Astrocyte (in vitro differentiated cells and primary cell): ENCODE results near the gene PRRC2B.

Experiments
- EZH2 ChIP-seq: IDR thresholded peaks from 2 replicates; pipeline ENCODE4 v1.6.1; 2012; ENCODE audit warnings: mild to moderate bottlenecking, low read length, inconsistent platforms; ENCODE audit not compliant: insufficient read depth
- TF ChIP-seq, protein P1 (sequence below): IDR thresholded peaks from 2 replicates; pipeline ENCODE4 v1.5.1; 2011; ENCODE audit warnings: low read depth, mild to moderate bottlenecking, inconsistent platforms, low read length, moderate library complexity; ENCODE audit not compliant: insufficient read depth

GRCh38 chr9:131464354-131465000 lies 70.6 kb downstream of the PRRC2B start:
- TF ChIP-seq, protein P1, sequence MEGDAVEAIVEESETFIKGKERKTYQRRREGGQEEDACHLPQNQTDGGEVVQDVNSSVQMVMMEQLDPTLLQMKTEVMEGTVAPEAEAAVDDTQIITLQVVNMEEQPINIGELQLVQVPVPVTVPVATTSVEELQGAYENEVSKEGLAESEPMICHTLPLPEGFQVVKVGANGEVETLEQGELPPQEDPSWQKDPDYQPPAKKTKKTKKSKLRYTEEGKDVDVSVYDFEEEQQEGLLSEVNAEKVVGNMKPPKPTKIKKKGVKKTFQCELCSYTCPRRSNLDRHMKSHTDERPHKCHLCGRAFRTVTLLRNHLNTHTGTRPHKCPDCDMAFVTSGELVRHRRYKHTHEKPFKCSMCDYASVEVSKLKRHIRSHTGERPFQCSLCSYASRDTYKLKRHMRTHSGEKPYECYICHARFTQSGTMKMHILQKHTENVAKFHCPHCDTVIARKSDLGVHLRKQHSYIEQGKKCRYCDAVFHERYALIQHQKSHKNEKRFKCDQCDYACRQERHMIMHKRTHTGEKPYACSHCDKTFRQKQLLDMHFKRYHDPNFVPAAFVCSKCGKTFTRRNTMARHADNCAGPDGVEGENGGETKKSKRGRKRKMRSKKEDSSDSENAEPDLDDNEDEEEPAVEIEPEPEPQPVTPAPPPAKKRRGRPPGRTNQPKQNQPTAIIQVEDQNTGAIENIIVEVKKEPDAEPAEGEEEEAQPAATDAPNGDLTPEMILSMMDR: no peak
- no peak for TF ChIP-seq EZH2
